GM12878 (cell line): ENCODE data around the gene APBA1. TPM values are rescaled to one million over a fixed set of nuclear protein-coding genes. Genes with fewer than 3 reads are reported as not detected.

ENCODE experiments used
- ATAC-seq: fragments of 200-7000 bp; cut with Tn5 transposase; 3 replicates; pipeline ENCODE4 v1.9.1; 2020; ENCODE audit warnings: mild to moderate bottlenecking, moderate library complexity
- BruUV-seq: library from RNA; stranded (reverse); fragments of 400-500 nt; replicated peaks from 2 replicates; lab custom pipeline; 2021; lab: Mats Ljungman, UMichigan
- CTCF ChIA-PET: fragments of 300-600 bp; sonication (Branson Sonifier 250); formaldehyde crosslinking; extraction: SDS; loops from one replicate; lab custom pipeline; 2021; ENCODE audit warnings: inconsistent platforms; lab: Yijun Ruan, JAX
- POLR2A ChIA-PET: fragments of 350-600 bp; formaldehyde crosslinking; extraction: SDS; loops from one replicate; lab custom pipeline; 2021; ENCODE audit warnings: inconsistent platforms; lab: Charles Lee
- RAD21 ChIA-PET: fragments of 300-600 bp; sonication (Branson Sonifier 250); formaldehyde crosslinking; loops from one replicate; lab custom pipeline; 2023; ENCODE audit warnings: antibody characterized with exemption; ENCODE audit not compliant: unreplicated experiment; lab: Charles Lee
- SMC1A ChIA-PET: fragments of 300-600 bp; sonication (Branson Sonifier 250); formaldehyde crosslinking; loops from one replicate; lab custom pipeline; 2023; ENCODE audit not compliant: unreplicated experiment, uncharacterized antibody; lab: Charles Lee
- DNase-seq: peaks from one replicate; pipeline ENCODE4 v3.0.0-alpha.2; 2011; ENCODE audit warnings: low read depth, low spot score
- FAIRE-seq: peaks from 3 replicates; lab custom pipeline; 2011; peaks lifted over from hg19 to GRCh38; lab: Jason Lieb, UNC
- H2AFZ ChIP-seq: 2 replicates; pipeline ENCODE4 v1.6.0; 2011; ENCODE audit warnings: low read depth, low read length, control low read depth; ENCODE audit not compliant: control insufficient read depth
- H3K27ac ChIP-seq: 2 replicates; pipeline ENCODE4 v1.5.1; 2011; ENCODE audit warnings: control low read depth; ENCODE audit not compliant: control insufficient read depth, insufficient read depth
- H3K27me3 ChIP-seq, 2 experiments: replicated peaks in 1 of 2; 2 replicates each; pipeline versions ENCODE4 v1.6.0 to v1.6.1; 2011; ENCODE audit warnings: low read length in 1 of 2; ENCODE audit not compliant: control insufficient read depth in 2 of 2, insufficient read depth in 2 of 2
- H3K36me3 ChIP-seq, 2 experiments: 2 replicates each; pipeline ENCODE4 v1.5.1; 2011; ENCODE audit warnings: low read length in 1 of 2; ENCODE audit not compliant: control insufficient read depth in 2 of 2, insufficient read depth in 2 of 2
- H3K4me1 ChIP-seq: 2 replicates; pipeline ENCODE4 v1.6.1; 2011; ENCODE audit warnings: mild to moderate bottlenecking, low read length, moderate library complexity, mixed read lengths; ENCODE audit not compliant: control insufficient read depth, insufficient read depth
- H3K4me2 ChIP-seq: 2 replicates; pipeline ENCODE4 v1.6.0; 2011; ENCODE audit warnings: control low read depth; ENCODE audit not compliant: control insufficient read depth, insufficient read depth
- H3K4me3 ChIP-seq: fragments of 200-600 bp; sonication (generic); 2 replicates; pipeline ENCODE4 v1.5.1; 2016
- H3K79me2 ChIP-seq: 2 replicates; pipeline ENCODE4 v1.6.0; 2011; ENCODE audit warnings: low read length; ENCODE audit not compliant: control insufficient read depth, insufficient read depth
- H3K9ac ChIP-seq: 2 replicates; pipeline ENCODE4 v1.8.0; 2011; ENCODE audit warnings: low read length, control low read depth, mixed read lengths; ENCODE audit not compliant: control insufficient read depth, insufficient read depth
- H3K9me3 ChIP-seq: replicated peaks from 3 replicates; pipeline ENCODE4 v1.5.1; 2011; ENCODE audit warnings: mild to moderate bottlenecking, low read length; ENCODE audit not compliant: control insufficient read depth, insufficient read depth
- H4K20me1 ChIP-seq: 2 replicates; pipeline ENCODE4 v1.6.0; 2011; ENCODE audit not compliant: control insufficient read depth, insufficient read depth
- CREM ChIP-seq: IDR thresholded peaks from 2 replicates; pipeline ENCODE4 v1.6.1; 2014; ENCODE audit warnings: antibody characterized with exemption, low read depth
- GABPA ChIP-seq: IDR thresholded peaks from 2 replicates; pipeline ENCODE4 v1.6.1; 2014; ENCODE audit warnings: antibody characterized with exemption, low read depth, mild to moderate bottlenecking, inconsistent platforms
- HDAC6 ChIP-seq: fragments of 200-600 bp; sonication (generic); IDR thresholded peaks from one replicate; pipeline ENCODE4 v1.8.0; 2017; ENCODE audit warnings: antibody characterized with exemption; ENCODE audit not compliant: unreplicated experiment
- JUNB ChIP-seq: IDR thresholded peaks from 2 replicates; pipeline ENCODE4 v1.6.1; 2016; ENCODE audit warnings: antibody characterized with exemption, mild to moderate bottlenecking
- SIX5 ChIP-seq: IDR thresholded peaks from 2 replicates; pipeline ENCODE4 v1.6.1; 2011; ENCODE audit warnings: mild to moderate bottlenecking, low read depth, low read length, moderate library complexity; ENCODE audit not compliant: severe bottlenecking
- STAT1 ChIP-seq: fragments of 450-650 bp; conservative IDR thresholded peaks from 2 replicates; pipeline ENCODE4 v1.6.1; 2014; ENCODE audit warnings: antibody characterized with exemption, mild to moderate bottlenecking
- WGBS: methylation state at CpG from one replicate; pipeline ENCODE4 v1.1.6; 2016; ENCODE audit warnings: low lambda C conversion rate; ENCODE audit not compliant: insufficient replicate concordance, insufficient coverage; ENCODE audit errors: missing lambda C conversion rate; 5-methylcytosine and 5-hydroxymethylcytosine counted together
- in situ Hi-C: fragments of 300-500 bp; cut with MboI; formaldehyde crosslinking; loops from 9 replicates; pipeline ENCODE4 v1.14.3; 2018; ENCODE audit warnings: mixed read lengths
- intact Hi-C: fragments of 100-400 bp; cut with micrococcal nuclease; formaldehyde crosslinking; loops from one replicate; pipeline ENCODE4 v1.14.2; 2022; ENCODE audit not compliant: unreplicated experiment
- polyA plus RNA-seq, 11 experiments: library from polyadenylated mRNA; depleted of rRNA in 4 of 11; unstranded in 6 of 11; stranded (reverse) in 5 of 11; fragments of >200 nt; fragmentation: Nextera tagmentation in 4 of 11; fragmentation: Illumina TruSeq in 1 of 11; extraction: Ambion mirVana in 4 of 11; extraction: Trizol in 1 of 11; gene quantifications; 1 replicate in 1 of 11; 2 replicates in 10 of 11; pipeline versions ENCODE4 v1.2.1 to v1.2.3, GENCODE V29; 2011 to 2016; ENCODE audit warnings: inconsistent platforms in 2 of 11, missing spikeins in 2 of 11, low read depth in 1 of 11
- total RNA-seq, 4 experiments: library from RNA; depleted of rRNA in 3 of 4; stranded (reverse); fragments of >200 nt in 3 of 4; fragmentation: Illumina TruSeq in 1 of 4; extraction: Trizol in 1 of 4; gene quantifications; 2 replicates each; pipeline versions ENCODE4 v1.2.1 to v1.2.3, GENCODE V29; 2013 to 2021
- TF ChIP-seq, protein P1 (sequence below): IDR thresholded peaks from 2 replicates; pipeline ENCODE4 v1.6.1; 2012; ENCODE audit warnings: low read depth, low read length, improper control_type of control experiment
- TF ChIP-seq, protein P2 (sequence below): fragments of 450-650 bp; formaldehyde crosslinking; IDR thresholded peaks from 2 replicates; pipeline ENCODE4 v1.4.0; 2020; ENCODE audit warnings: mild to moderate bottlenecking, moderate library complexity
- TF ChIP-seq, protein P3 (sequence below): fragments of 450-650 bp; IDR thresholded peaks from 2 replicates; pipeline ENCODE4 v1.6.1; 2018; ENCODE audit warnings: borderline replicate concordance, mild to moderate bottlenecking; ENCODE audit not compliant: partially characterized antibody

APBA1 gene
- total and polyA plus RNA-seq, 10 of the 15 experiments (the other 5 are each of a cell fraction or from before 2014, with no cell fraction given), result 0.01 to 1.3 (median 0.05) TPM; not detected in 7

DNA sequence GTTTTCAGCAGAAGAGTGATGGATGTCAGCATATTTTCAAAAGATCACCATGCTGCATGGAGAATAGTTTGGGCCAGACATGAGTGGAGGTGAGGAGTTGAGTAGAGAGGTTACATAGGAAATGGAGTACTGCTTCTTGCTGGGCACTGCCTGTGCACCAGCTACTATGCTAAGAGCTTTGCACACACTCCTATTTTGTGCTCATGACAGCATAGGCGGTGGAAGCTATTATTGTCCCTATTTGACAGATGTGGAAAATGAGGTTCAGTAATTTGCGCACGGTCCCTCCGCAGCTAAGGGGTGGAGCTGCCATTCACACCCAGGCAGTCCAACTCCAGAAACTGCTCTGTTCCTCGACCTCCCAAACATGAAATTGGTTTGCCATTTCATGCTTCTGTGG is 279.3 kb downstream of the APBA1 start:
- Histone ChIP-seq H3K4me1 (no peaks in the 10 kb centered on the region), H2AFZ (no peak overlapping the region), H4K20me1 (no peaks in the 10 kb centered on the region), H3K9ac (no peak overlapping the region), H3K9me3 (no peaks in the 10 kb centered on the region), H3K79me2 (no peaks in the 10 kb centered on the region), H3K4me3 (no peak overlapping the region), H3K27ac (no peak overlapping the region), H3K36me3 (no peaks in the 10 kb centered on the region), H3K27me3 (no peaks in the 10 kb centered on the region; a peak in 1 of 4 replicates), H3K4me2 (no peak overlapping the region)
- ChIA-PET SMC1A (no interaction called here), POLR2A (no interaction called here), RAD21 (no interaction called here), CTCF (no interaction called here)
- in situ Hi-C loops, result no loop called here
- intact Hi-C loops, result no loop called here
- no peak for TF ChIP-seq SIX5
- TF ChIP-seq, protein P1, sequence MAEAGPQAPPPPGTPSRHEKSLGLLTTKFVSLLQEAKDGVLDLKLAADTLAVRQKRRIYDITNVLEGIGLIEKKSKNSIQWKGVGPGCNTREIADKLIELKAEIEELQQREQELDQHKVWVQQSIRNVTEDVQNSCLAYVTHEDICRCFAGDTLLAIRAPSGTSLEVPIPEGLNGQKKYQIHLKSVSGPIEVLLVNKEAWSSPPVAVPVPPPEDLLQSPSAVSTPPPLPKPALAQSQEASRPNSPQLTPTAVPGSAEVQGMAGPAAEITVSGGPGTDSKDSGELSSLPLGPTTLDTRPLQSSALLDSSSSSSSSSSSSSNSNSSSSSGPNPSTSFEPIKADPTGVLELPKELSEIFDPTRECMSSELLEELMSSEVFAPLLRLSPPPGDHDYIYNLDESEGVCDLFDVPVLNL, result no peak
- BruUV-seq, result no TSS peak
- 60% methylated on average over 5 of the region's 5 CpGs for WGBS
- FAIRE-seq (no peak), ATAC-seq (no peak), DNase-seq (no peak)

DNA sequence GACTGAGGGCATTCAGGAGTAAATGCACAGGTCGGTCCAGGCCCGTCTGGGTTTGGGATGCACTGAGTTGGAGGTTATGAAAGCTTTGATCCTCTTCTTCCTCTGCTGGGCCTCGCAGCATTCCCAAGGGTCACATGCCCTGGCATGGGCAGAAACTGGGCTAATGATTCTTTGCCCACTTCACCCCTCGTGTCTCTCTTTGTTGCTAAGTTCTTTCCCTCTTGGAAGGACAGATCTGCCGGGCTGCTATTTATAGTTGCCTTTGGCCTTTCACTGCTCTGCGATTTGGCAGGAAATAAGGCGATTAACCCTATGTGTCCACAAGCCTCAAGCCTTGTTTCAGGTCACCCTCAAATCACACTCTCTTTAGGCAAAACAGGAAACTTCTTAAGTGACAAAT is 280.2 kb downstream of the APBA1 start:
- H3K9ac ChIP-seq, result no peak overlapping the region
- FAIRE-seq (no peak), DNase-seq (no peak), ATAC-seq (no peak)
- H3K4me2 ChIP-seq, result no peak overlapping the region
- H3K36me3 ChIP-seq, result no peaks in the 10 kb centered on the region
- in situ Hi-C loops, result no loop called here
- no peaks in the 10 kb centered on the region for H3K4me1 ChIP-seq
- no peak overlapping the region for H3K27ac ChIP-seq
- no peak overlapping the region for H2AFZ ChIP-seq
- ChIA-PET RAD21 (no interaction called here), SMC1A (no interaction called here), POLR2A (no interaction called here), CTCF (no interaction called here)
- no peaks in the 10 kb centered on the region for H3K9me3 ChIP-seq
- WGBS, result 15% methylated on average over 7 of the region's 7 CpGs
- no peak overlapping the region for H3K4me3 ChIP-seq
- no peaks in the 10 kb centered on the region for H4K20me1 ChIP-seq
- H3K79me2 ChIP-seq, result no peaks in the 10 kb centered on the region
- intact Hi-C loops, result no loop called here
- no TSS peak for BruUV-seq
- peaks cover 0 to 1% of the 10 kb centered on the region in 2 experiments; a peak in 2 of 4 replicates for H3K27me3 ChIP-seq
- TF ChIP-seq, protein P2, sequence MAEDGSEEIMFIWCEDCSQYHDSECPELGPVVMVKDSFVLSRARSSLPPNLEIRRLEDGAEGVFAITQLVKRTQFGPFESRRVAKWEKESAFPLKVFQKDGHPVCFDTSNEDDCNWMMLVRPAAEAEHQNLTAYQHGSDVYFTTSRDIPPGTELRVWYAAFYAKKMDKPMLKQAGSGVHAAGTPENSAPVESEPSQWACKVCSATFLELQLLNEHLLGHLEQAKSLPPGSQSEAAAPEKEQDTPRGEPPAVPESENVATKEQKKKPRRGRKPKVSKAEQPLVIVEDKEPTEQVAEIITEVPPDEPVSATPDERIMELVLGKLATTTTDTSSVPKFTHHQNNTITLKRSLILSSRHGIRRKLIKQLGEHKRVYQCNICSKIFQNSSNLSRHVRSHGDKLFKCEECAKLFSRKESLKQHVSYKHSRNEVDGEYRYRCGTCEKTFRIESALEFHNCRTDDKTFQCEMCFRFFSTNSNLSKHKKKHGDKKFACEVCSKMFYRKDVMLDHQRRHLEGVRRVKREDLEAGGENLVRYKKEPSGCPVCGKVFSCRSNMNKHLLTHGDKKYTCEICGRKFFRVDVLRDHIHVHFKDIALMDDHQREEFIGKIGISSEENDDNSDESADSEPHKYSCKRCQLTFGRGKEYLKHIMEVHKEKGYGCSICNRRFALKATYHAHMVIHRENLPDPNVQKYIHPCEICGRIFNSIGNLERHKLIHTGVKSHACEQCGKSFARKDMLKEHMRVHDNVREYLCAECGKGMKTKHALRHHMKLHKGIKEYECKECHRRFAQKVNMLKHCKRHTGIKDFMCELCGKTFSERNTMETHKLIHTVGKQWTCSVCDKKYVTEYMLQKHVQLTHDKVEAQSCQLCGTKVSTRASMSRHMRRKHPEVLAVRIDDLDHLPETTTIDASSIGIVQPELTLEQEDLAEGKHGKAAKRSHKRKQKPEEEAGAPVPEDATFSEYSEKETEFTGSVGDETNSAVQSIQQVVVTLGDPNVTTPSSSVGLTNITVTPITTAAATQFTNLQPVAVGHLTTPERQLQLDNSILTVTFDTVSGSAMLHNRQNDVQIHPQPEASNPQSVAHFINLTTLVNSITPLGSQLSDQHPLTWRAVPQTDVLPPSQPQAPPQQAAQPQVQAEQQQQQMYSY, result no peak
- TF ChIP-seq JUNB (no peak), HDAC6 (no peak), STAT1 (no peak), GABPA (no peak), CREM (no peak)
- TF ChIP-seq, protein P3, sequence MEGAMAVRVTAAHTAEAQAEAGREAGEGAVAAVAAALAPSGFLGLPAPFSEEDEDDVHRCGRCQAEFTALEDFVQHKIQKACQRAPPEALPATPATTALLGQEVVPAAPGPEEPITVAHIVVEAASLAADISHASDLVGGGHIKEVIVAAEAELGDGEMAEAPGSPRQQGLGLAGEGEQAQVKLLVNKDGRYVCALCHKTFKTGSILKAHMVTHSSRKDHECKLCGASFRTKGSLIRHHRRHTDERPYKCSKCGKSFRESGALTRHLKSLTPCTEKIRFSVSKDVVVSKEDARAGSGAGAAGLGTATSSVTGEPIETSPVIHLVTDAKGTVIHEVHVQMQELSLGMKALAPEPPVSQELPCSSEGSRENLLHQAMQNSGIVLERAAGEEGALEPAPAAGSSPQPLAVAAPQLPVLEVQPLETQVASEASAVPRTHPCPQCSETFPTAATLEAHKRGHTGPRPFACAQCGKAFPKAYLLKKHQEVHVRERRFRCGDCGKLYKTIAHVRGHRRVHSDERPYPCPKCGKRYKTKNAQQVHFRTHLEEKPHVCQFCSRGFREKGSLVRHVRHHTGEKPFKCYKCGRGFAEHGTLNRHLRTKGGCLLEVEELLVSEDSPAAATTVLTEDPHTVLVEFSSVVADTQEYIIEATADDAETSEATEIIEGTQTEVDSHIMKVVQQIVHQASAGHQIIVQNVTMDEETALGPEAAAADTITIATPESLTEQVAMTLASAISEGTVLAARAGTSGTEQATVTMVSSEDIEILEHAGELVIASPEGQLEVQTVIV, result no peak
